HAP-1 (cell line): ENCODE measurements around the gene N4BP2L2.

Experiments
- DNase-seq, 2 experiments: peaks; one replicate each; pipeline ENCODE4 v3.0.0-alpha.2; 2016 to 2020; ENCODE audit warnings: low spot score in 2 of 2
- H3K27me3 ChIP-seq: fragments of 250-450 bp; sonication (Bioruptor Pico); 2 replicates; pipeline ENCODE4 v1.5.1; 2020; ENCODE audit warnings: low read depth, mild to moderate bottlenecking, moderate library complexity
- H3K36me3 ChIP-seq: fragments of 250-450 bp; sonication (Bioruptor Pico); replicated peaks from 2 replicates; pipeline ENCODE4 v1.5.1; 2020; ENCODE audit warnings: mild to moderate bottlenecking
- H3K4me1 ChIP-seq: fragments of 250-450 bp; sonication (Bioruptor Pico); 2 replicates; pipeline ENCODE4 v1.5.1; 2020; ENCODE audit warnings: mild to moderate bottlenecking
- H3K4me3 ChIP-seq: fragments of 250-450 bp; sonication (Bioruptor Pico); 2 replicates; pipeline ENCODE4 v1.5.1; 2020; ENCODE audit warnings: mild to moderate bottlenecking, moderate library complexity
- H3K9me3 ChIP-seq: fragments of 250-450 bp; sonication (Bioruptor Pico); 2 replicates; pipeline ENCODE4 v1.5.1; 2020; ENCODE audit warnings: mild to moderate bottlenecking, moderate library complexity
- in situ Hi-C: fragments of 300-500 bp; cut with MboI; formaldehyde crosslinking; loops from 3 replicates; pipeline ENCODE4 v1.14.3; 2020; ENCODE audit warnings: low sequenced_read_pairs, inconsistent platforms, mixed read lengths

The N4BP2L2 gene

GRCh38 chr13:32504876-32505275, 33.7 kb downstream of the N4BP2L2 start:
- Histone ChIP-seq H3K4me3 (no peak overlapping the region), H3K9me3 (no peaks in the 10 kb centered on the region), H3K4me1 (peaks cover 12% of the 10 kb centered on the region), H3K36me3 (peaks cover 3% of the 10 kb centered on the region), H3K27me3 (no peaks in the 10 kb centered on the region)
- no peak for DNase-seq
- in situ Hi-C loops, result no loop called here

DNA sequence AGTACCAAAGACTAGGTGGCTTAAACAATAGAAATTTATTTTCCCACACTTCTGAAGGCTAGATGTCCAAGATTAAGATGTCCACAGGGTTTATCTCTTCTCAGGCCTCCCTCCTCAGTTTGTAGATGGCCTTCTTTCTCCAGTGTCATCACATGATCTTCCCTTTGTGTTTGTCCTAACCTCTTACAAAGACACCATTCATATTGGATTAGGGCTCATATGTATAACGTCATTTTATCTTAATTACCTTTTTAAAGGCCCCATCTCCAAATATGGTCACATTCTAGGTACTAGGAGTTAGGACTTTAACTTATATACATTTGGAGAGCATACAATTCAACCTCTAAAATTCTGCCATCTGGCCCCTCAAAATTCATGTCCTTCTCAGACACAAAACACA, 34.3 kb downstream of the N4BP2L2 start:
- Histone ChIP-seq H3K9me3 (no peaks in the 10 kb centered on the region), H3K4me3 (no peak overlapping the region), H3K27me3 (no peaks in the 10 kb centered on the region), H3K4me1 (peaks cover 12% of the 10 kb centered on the region), H3K36me3 (peaks cover 3% of the 10 kb centered on the region)
- DNase-seq, result peak in 1 of 2 experiments; percentile 52
- in situ Hi-C loops, result no loop called here

DNA sequence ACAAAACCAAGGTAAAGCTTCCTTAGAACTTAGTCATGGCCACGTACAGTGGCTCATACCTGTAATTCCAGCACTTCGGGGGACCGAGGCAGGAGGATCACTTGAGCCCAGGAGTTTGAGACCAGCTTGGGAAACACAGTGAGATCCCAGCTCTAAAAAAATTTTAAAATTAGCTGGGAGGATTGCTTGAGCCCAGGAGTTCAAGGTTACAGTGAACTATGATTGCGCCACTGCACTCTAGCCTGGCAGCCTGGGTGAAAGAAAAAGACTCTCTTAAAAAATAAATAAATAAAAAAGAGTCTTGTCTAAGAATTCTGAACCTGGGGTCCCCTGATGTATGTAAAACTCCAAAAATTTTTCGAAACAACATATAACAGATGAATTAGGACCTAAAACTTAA, 34.9 kb downstream of the N4BP2L2 start:
- H3K4me1 ChIP-seq, result peaks cover 12% of the 10 kb centered on the region
- H3K27me3 ChIP-seq, result no peaks in the 10 kb centered on the region
- no peak for DNase-seq
- in situ Hi-C loops, result no loop called here
- no peaks in the 10 kb centered on the region for H3K9me3 ChIP-seq
- H3K36me3 ChIP-seq, result no peaks in the 10 kb centered on the region; the same call in 1 of the 2 replicates
- H3K4me3 ChIP-seq, result no peak overlapping the region

DNA sequence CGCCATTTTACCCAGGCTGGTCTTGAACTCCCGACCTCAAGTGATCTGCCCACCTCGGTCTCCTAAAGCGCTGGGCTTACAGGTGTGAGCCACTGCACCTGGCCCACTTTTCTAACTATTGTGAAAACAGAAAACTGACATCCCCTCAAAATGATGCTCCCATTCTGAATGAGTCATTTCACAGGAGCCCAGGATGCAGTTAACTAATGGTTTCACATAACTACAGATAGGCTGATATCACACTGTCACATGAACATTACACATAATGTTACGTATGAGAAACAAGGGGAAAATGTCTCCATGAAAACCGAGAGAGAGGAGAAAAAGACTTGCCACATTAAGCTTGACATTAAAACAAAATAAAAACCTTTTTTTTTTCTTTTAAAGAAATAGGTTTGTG, 37.5 kb downstream of the N4BP2L2 start:
- Histone ChIP-seq H3K36me3 (no peaks in the 10 kb centered on the region; the same call in 1 of the 2 replicates), H3K27me3 (no peaks in the 10 kb centered on the region), H3K4me1 (peaks cover 12% of the 10 kb centered on the region), H3K4me3 (no peak overlapping the region), H3K9me3 (no peaks in the 10 kb centered on the region)
- in situ Hi-C loops, result no loop called here
- DNase-seq, result no peak

- no peak for DNase-seq
- Histone ChIP-seq H3K36me3 (no peaks in the 10 kb centered on the region), H3K4me3 (no peak overlapping the region), H3K27me3 (no peaks in the 10 kb centered on the region), H3K4me1 (peaks cover 9% of the 10 kb centered on the region), H3K9me3 (no peaks in the 10 kb centered on the region)
- in situ Hi-C loops, result no loop called here
Observed at GRCh38 chr13:32499538-32500210, 38.9 kb downstream of the N4BP2L2 start.

GRCh38 chr13:32497589-32497988, 41.0 kb downstream of the N4BP2L2 start:
- H3K4me3 ChIP-seq, result no peak overlapping the region
- in situ Hi-C loops, result no loop called here
- no peaks in the 10 kb centered on the region for H3K27me3 ChIP-seq
- no peaks in the 10 kb centered on the region for H3K4me1 ChIP-seq
- H3K36me3 ChIP-seq, result no peaks in the 10 kb centered on the region
- no peaks in the 10 kb centered on the region for H3K9me3 ChIP-seq
- no peak for DNase-seq

DNA sequence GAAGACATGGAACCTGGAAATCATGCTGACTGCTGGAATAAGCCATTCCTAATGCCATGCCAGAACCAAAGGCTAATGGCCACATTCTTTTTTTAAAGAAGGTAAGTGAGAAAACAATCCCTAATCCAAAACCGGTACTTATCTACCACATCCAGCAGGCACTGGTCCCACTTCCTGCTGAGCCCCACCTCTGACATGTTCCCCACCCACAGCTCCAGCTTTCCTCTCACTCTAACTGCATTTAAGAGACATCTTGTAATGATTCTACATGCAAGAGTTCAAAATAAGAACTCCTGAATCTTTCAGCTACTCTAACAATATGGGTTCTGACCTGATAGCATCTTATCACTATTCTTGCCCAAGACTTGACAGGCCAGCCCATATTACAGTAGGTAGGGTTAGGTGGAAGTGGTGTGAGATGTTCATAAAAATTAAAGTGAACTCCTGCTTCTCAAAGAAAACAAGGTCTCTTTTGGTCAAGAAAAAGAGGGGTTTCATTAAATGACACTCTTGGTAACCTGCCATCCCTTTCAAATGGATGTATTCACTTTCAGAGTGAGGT, 41.9 kb downstream of the N4BP2L2 start:
- no peaks in the 10 kb centered on the region for H3K27me3 ChIP-seq
- no peaks in the 10 kb centered on the region for H3K4me1 ChIP-seq
- H3K9me3 ChIP-seq, result no peaks in the 10 kb centered on the region
- DNase-seq, result no peak
- H3K4me3 ChIP-seq, result no peak overlapping the region
- no peaks in the 10 kb centered on the region for H3K36me3 ChIP-seq
- in situ Hi-C loops, result no loop called here

DNA sequence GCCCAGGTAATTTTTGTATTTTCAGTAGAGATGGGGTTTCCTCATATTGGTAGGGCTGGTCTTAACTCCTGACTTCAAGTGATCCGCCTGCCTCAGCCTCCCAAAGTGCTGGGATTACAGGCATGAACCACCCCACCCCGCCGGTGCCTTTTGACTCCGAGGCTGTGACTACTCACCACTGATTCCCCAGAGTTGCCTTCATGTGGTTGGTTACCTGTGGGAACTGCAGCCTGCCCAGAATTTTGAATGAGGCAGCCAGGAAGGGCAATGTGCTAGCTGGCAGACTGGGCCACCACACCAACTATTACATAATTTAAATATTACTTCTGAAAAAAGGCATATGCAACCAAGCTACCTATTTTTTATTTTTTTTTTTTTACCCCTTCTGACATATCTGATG, 42.8 kb downstream of the N4BP2L2 start:
- no peaks in the 10 kb centered on the region for H3K4me1 ChIP-seq
- H3K4me3 ChIP-seq, result no peak overlapping the region
- DNase-seq, result no peak
- no peaks in the 10 kb centered on the region for H3K36me3 ChIP-seq
- no peaks in the 10 kb centered on the region for H3K9me3 ChIP-seq
- H3K27me3 ChIP-seq, result no peaks in the 10 kb centered on the region
- in situ Hi-C loops, result no loop called here

DNA sequence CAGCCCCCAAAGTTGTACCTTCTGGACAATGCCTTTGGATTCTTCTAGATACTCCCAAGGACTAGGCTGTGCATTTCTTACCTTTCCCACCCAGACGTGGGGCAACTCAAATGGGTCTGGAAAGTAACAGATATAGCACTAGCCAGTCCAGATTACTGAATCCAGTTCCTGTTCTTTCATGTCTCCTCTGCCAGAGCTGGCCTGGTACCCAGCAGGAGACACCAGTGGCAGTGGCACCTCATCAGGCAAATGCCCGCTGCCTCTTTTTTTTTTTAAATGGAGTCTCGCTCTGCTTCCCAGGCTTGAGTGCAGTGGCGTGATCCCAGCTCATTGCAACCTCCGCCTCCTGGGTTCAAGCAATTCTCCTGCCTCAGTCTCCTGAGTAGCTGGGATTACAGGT, 43.2 kb downstream of the N4BP2L2 start:
- in situ Hi-C loops, result no loop called here
- DNase-seq, result no peak

GRCh38 chr13:32491028-32491427, 47.6 kb downstream of the N4BP2L2 start:
- in situ Hi-C loops, result no loop called here
- Histone ChIP-seq H3K4me3 (no peak overlapping the region), H3K27me3 (no peaks in the 10 kb centered on the region), H3K9me3 (no peaks in the 10 kb centered on the region), H3K36me3 (no peaks in the 10 kb centered on the region), H3K4me1 (no peaks in the 10 kb centered on the region)
- DNase-seq, result no peak

More for the DNA sequence above, 43.2 kb downstream of the N4BP2L2 start:
- no peaks in the 10 kb centered on the region for H3K27me3 ChIP-seq
- no peaks in the 10 kb centered on the region for H3K9me3 ChIP-seq
- H3K4me3 ChIP-seq, result no peak overlapping the region
- no peaks in the 10 kb centered on the region for H3K36me3 ChIP-seq
- no peaks in the 10 kb centered on the region for H3K4me1 ChIP-seq

DNA sequence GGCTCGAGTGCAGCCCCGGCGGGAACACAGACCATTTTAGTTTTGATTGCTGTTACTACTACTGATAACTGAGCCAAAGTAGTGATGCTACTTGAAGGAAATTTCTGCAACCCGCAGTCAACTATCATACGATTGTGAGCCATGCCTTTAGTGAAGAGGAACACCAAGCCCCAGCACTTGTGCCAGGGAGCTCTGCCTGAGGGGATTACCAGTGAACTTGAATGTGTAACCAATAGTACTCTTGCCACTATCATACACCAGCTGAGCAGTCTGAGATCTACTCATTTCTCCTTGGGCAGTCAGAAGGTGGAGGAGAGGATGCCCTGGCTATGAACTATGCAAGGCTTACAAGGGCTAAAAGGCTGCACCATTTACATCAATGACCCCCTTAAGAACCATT, 61.7 kb downstream of the N4BP2L2 start:
- in situ Hi-C loops, result no loop called here
- peaks cover 7% of the 10 kb centered on the region; the same call in 1 of the 2 replicates for H3K4me1 ChIP-seq
- no peaks in the 10 kb centered on the region for H3K36me3 ChIP-seq
- H3K27me3 ChIP-seq, result no peaks in the 10 kb centered on the region
- H3K4me3 ChIP-seq, result no peak overlapping the region
- DNase-seq, result no peak
- H3K9me3 ChIP-seq, result no peaks in the 10 kb centered on the region

- in situ Hi-C loops, result no loop called here
- H3K27me3 ChIP-seq, result no peaks in the 10 kb centered on the region
- H3K4me3 ChIP-seq, result no peak overlapping the region
- no peaks in the 10 kb centered on the region for H3K36me3 ChIP-seq
- no peak for DNase-seq
- H3K9me3 ChIP-seq, result no peaks in the 10 kb centered on the region
- peaks cover 7% of the 10 kb centered on the region; the same call in 1 of the 2 replicates for H3K4me1 ChIP-seq
Observed at GRCh38 chr13:32476021-32476731, 62.4 kb downstream of the N4BP2L2 start.

- peaks cover 7% of the 10 kb centered on the region; the same call in 1 of the 2 replicates for H3K4me1 ChIP-seq
- in situ Hi-C loops, result no loop called here
- H3K4me3 ChIP-seq, result no peak overlapping the region
- H3K36me3 ChIP-seq, result no peaks in the 10 kb centered on the region
- DNase-seq, result peak; percentile 25 to 27
- no peaks in the 10 kb centered on the region for H3K9me3 ChIP-seq
- H3K27me3 ChIP-seq, result no peaks in the 10 kb centered on the region
Observed at GRCh38 chr13:32474999-32475792, 63.4 kb downstream of the N4BP2L2 start.
